Right lung (tissue), 10 donors: ENCODE data around the gene HSD17B3. TPM values are rescaled to one million over a fixed set of nuclear protein-coding genes. Genes with fewer than 3 reads are reported as not detected.
"Not testable (repeated sequence)": the region's sequence is repeated elsewhere in the genome, so short reads cannot be mapped to it uniquely, and the experiment has no call there.

Experiments used
- DNase-seq, 2 donors: peaks; one replicate each; pipeline ENCODE4 v3.0.0-alpha.2; 2013
- long read RNA-seq, 8 donors: transcript quantifications; one replicate each; lab custom pipeline, GENCODE V29; 2026
- polyA plus RNA-seq, 5 donors: library from polyadenylated mRNA; unstranded; fragments of 120-200 nt; gene quantifications; one replicate each; pipeline versions ENCODE4 v1.2.1 to v1.2.3, GENCODE V29; 2013; ENCODE audit warnings: inconsistent platforms in 1 of 5, low replicate concordance in 1 of 5; ENCODE audit not compliant: insufficient read length in 5 of 5, insufficient read depth in 1 of 5

Gene HSD17B3
- 1 to 10 TPM in 1 of 5 donors, under 1 TPM in 4; 0.46 to 1.1 (median 0.60) TPM for polyA plus RNA-seq
- long read RNA-seq, donor 1, result 0 reads
- long read RNA-seq, donor 2, result 0 reads
- long read RNA-seq, donor 3, result 0 reads
- long read RNA-seq, donor 4, result 0 reads
- long read RNA-seq, donor 5, result 0 reads
- long read RNA-seq, donor 6, result 0 reads
- long read RNA-seq, donor 7, result 0 reads
- long read RNA-seq, donor 8, result 0 reads

GRCh38 chr9:96302021-96302420 lies at the start of gene HSD17B3:
Gene HSD17B3, minus strand, starts transcription at chr9:96302176. Its CDS starts 72 bp downstream, at chr9:96302104.
- no peak for DNase-seq

GRCh38 chr9:96350866-96351265 lies 48.9 kb upstream of the HSD17B3 start:
- DNase-seq, result no peak

- DNase-seq, result no peak
Measured at GRCh38 chr9:96348261-96348660, 46.3 kb upstream of the HSD17B3 start.

- no peak for DNase-seq
Measured at GRCh38 chr9:96345551-96345950, 43.6 kb upstream of the HSD17B3 start.

- peak in 1 of 2 donors; percentile 8 for DNase-seq
Measured at GRCh38 chr9:96344458-96345180, 42.6 kb upstream of the HSD17B3 start.

GRCh38 chr9:96343515-96344360 lies 41.8 kb upstream of the HSD17B3 start:
- peak; percentile 37 to 45 for DNase-seq

GRCh38 chr9:96342571-96343245 lies 40.7 kb upstream of the HSD17B3 start:
- peak; percentile 78 to 81 for DNase-seq

- DNase-seq, result no peak
Measured at GRCh38 chr9:96340707-96341106, 38.7 kb upstream of the HSD17B3 start.

GRCh38 chr9:96338299-96338698 lies 36.3 kb upstream of the HSD17B3 start:
- DNase-seq, result no peak

- DNase-seq, result no peak
Measured at GRCh38 chr9:96333958-96334357, 32.0 kb upstream of the HSD17B3 start.

- no peak for DNase-seq
Measured at GRCh38 chr9:96331236-96331947, 29.4 kb upstream of the HSD17B3 start.

- DNase-seq, result peak; percentile 21 to 40
Measured at GRCh38 chr9:96327694-96328352, 25.8 kb upstream of the HSD17B3 start.

- DNase-seq, result no peak
Measured at GRCh38 chr9:96323169-96323568, 21.2 kb upstream of the HSD17B3 start.

GRCh38 chr9:96322736-96323135 lies 20.8 kb upstream of the HSD17B3 start:
- not testable (repeated sequence) for DNase-seq

- not testable (repeated sequence) for DNase-seq
Measured at GRCh38 chr9:96322210-96322609, 20.2 kb upstream of the HSD17B3 start.

- DNase-seq, result no peak
Measured at GRCh38 chr9:96321515-96321914, 19.5 kb upstream of the HSD17B3 start.

GRCh38 chr9:96320749-96321280 lies 18.8 kb upstream of the HSD17B3 start:
- no peak for DNase-seq

- no peak for DNase-seq
Measured at GRCh38 chr9:96318921-96319565, 17.1 kb upstream of the HSD17B3 start.

GRCh38 chr9:96317335-96317980 lies 15.5 kb upstream of the HSD17B3 start:
- DNase-seq, result peak; percentile 52 to 65
